ENCODE data around the gene FRAS1.
"Not testable (repeated sequence)": the region's sequence is repeated elsewhere in the genome, so short reads cannot be mapped to it uniquely, and the experiment has no call there.

The FRAS1 gene

GRCh38 chr4:78057135-78057599 is at the start of gene FRAS1:
FRAS1 (plus strand) TSS chr4:78057323; CDS start chr4:78058010, 687 bp downstream.
- no peak for DNase-seq (ENCODE audit: low read depth, low spot score)

GRCh38 chr4:78011003-78011402 is 46.1 kb upstream of the FRAS1 start:
- not testable (repeated sequence) for DNase-seq (ENCODE audit: low read depth, low spot score)

- DNase-seq (ENCODE audit: low read depth, low spot score), result no peak
Measured at GRCh38 chr4:78014889-78015886, 41.9 kb upstream of the FRAS1 start.

GRCh38 chr4:78018271-78019049 is 38.7 kb upstream of the FRAS1 start:
- DNase-seq (ENCODE audit: low read depth, low spot score), result no peak

GRCh38 chr4:78019414-78019813 is 37.7 kb upstream of the FRAS1 start:
- no peak for DNase-seq (ENCODE audit: low read depth, low spot score)

GRCh38 chr4:78020677-78021076 is 36.4 kb upstream of the FRAS1 start:
- DNase-seq (ENCODE audit: low read depth, low spot score), result no peak

GRCh38 chr4:78022517-78022916 is 34.6 kb upstream of the FRAS1 start:
- no peak for DNase-seq (ENCODE audit: low read depth, low spot score)

- DNase-seq (ENCODE audit: low read depth, low spot score), result no peak
Measured at GRCh38 chr4:78024085-78024484, 33.0 kb upstream of the FRAS1 start.

- DNase-seq (ENCODE audit: low read depth, low spot score), result no peak
Measured at GRCh38 chr4:78024576-78025091, 32.5 kb upstream of the FRAS1 start.

GRCh38 chr4:78031417-78031950 is 25.6 kb upstream of the FRAS1 start:
- no peak for DNase-seq (ENCODE audit: low read depth, low spot score)

- DNase-seq (ENCODE audit: low read depth, low spot score), result no peak
Measured at GRCh38 chr4:78032446-78032845, 24.7 kb upstream of the FRAS1 start.

GRCh38 chr4:78032929-78033328 is 24.2 kb upstream of the FRAS1 start:
- no peak for DNase-seq (ENCODE audit: low read depth, low spot score)

GRCh38 chr4:78033861-78034260 is 23.3 kb upstream of the FRAS1 start:
- DNase-seq (ENCODE audit: low read depth, low spot score), result no peak

GRCh38 chr4:78038704-78039103 is 18.4 kb upstream of the FRAS1 start:
- no peak for DNase-seq (ENCODE audit: low read depth, low spot score)

GRCh38 chr4:78039678-78040077 is 17.4 kb upstream of the FRAS1 start:
- no peak for DNase-seq (ENCODE audit: low read depth, low spot score)

- no peak for DNase-seq (ENCODE audit: low read depth, low spot score)
Measured at GRCh38 chr4:78040431-78040830, 16.7 kb upstream of the FRAS1 start.

- DNase-seq (ENCODE audit: low read depth, low spot score), result no peak
Measured at GRCh38 chr4:78047366-78047765, 9.8 kb upstream of the FRAS1 start.

GRCh38 chr4:78056265-78057129 is 626 bp upstream of the FRAS1 start:
- DNase-seq (ENCODE audit: low read depth, low spot score), result no peak

- no peak for DNase-seq (ENCODE audit: low read depth, low spot score)
Measured at GRCh38 chr4:78057600-78058550, 752 bp downstream of the FRAS1 start.

Measured in smooth muscle cell of the brain vasculature (primary cell).